Prostate gland (tissue), 2 donors: ENCODE measurements around the gene CLASP2. TPM values are rescaled to one million over a fixed set of nuclear protein-coding genes. Genes with fewer than 3 reads are reported as not detected.
"Not testable (repeated sequence)": the region's sequence is repeated elsewhere in the genome, so short reads cannot be mapped to it uniquely, and the experiment has no call there.

ENCODE experiments used
- DNase-seq: peaks from one replicate; pipeline ENCODE4 v3.0.0-alpha.2; 2019; ENCODE audit warnings: low spot score
- H3K27ac ChIP-seq, 2 donors: fragments of 200-600 bp; sonication (generic); 2 replicates each; pipeline ENCODE4 v1.5.1; 2017 to 2019
- H3K27me3 ChIP-seq: fragments of 200-600 bp; sonication (generic); replicated peaks from 2 replicates; pipeline ENCODE4 v1.5.1; 2019; ENCODE audit not compliant: insufficient read depth
- H3K36me3 ChIP-seq, 2 donors: fragments of 200-600 bp; sonication (generic); 1 replicate in 1 of 2; 2 replicates in 1 of 2; pipeline versions ENCODE4 v1.5.1 to v1.8.1; 2017 to 2019
- H3K4me1 ChIP-seq: fragments of 200-600 bp; sonication (generic); replicated peaks from 2 replicates; pipeline ENCODE4 v1.5.1; 2019
- H3K4me3 ChIP-seq, 2 donors: fragments of 200-600 bp; sonication (generic); 2 replicates each; pipeline ENCODE4 v1.5.1; 2017 to 2019
- H3K9me3 ChIP-seq: fragments of 200-600 bp; sonication (generic); 2 replicates; pipeline ENCODE4 v1.5.1; 2017
- POLR2A ChIP-seq: fragments of 450-650 bp; IDR thresholded peaks from one replicate; pipeline ENCODE4 v1.6.1; 2016; ENCODE audit warnings: antibody characterized with exemption, mild to moderate bottlenecking
- POLR2AphosphoS5 ChIP-seq: sonication (generic); formaldehyde crosslinking; IDR thresholded peaks from one replicate; pipeline ENCODE4 v1.6.1; 2017; ENCODE audit warnings: antibody characterized with exemption
- WGBS: methylation state at CpG from one replicate; pipeline ENCODE4 v1.1.5; 2018; 5-methylcytosine and 5-hydroxymethylcytosine counted together
- intact Hi-C: fragments of 100-400 bp; cut with DNase I; formaldehyde crosslinking; loops from one replicate; pipeline ENCODE4 v1.14.2; 2022
- total RNA-seq, 2 donors: library from RNA; depleted of rRNA; stranded (reverse); fragments of >200 nt; gene quantifications; one replicate each; pipeline ENCODE4 v1.1.0, GENCODE V29; 2016
- TF ChIP-seq, protein P1 (sequence below), 4 experiments: fragments of 200-600 bp in 2 of 4; fragments of 450-650 bp in 2 of 4; sonication (generic) in 2 of 4; IDR thresholded peaks; 1 replicate in 3 of 4; 2 replicates in 1 of 4; pipeline ENCODE4 v1.5.1; 2016 to 2019; ENCODE audit warnings: antibody characterized with exemption in 4 of 4, mild to moderate bottlenecking in 2 of 4, moderate library complexity in 2 of 4

Gene CLASP2
- total RNA-seq, 2 donors from 2014 or later: 34.5 to 73.2 TPM

DNA sequence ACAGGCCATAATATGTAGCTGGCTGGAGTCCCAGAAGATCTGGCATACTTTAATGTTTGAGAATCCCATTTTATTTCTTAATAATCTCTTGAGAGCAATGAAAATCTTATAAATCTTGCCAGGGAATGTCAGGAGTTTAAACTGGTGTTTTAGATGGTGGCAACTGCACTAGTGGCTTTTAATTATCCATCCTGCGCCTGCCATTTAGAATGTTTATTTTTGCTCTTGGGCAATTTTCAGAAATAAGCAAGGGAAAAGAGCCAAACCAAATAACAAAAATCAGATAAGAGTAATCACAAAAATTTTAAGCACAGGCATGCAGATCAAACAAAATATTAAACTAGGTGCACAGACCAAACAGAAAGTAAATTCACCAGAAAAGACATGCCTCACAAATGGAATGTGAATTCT is 235.9 kb downstream of the CLASP2 start:
- 10% methylated on average over 1 of the region's 1 CpG for WGBS
- Histone ChIP-seq H3K36me3 (no peaks in the 10 kb centered on the region), H3K4me1 (no peaks in the 10 kb centered on the region), H3K9me3 (no peaks in the 10 kb centered on the region), H3K4me3 (no peak overlapping the region), H3K27ac (peak overlapping the region in 1 of 2 donors; percentile 33), H3K27me3 (no peaks in the 10 kb centered on the region)
- TF ChIP-seq POLR2AphosphoS5: peak; percentile 67
- TF ChIP-seq, protein P1, sequence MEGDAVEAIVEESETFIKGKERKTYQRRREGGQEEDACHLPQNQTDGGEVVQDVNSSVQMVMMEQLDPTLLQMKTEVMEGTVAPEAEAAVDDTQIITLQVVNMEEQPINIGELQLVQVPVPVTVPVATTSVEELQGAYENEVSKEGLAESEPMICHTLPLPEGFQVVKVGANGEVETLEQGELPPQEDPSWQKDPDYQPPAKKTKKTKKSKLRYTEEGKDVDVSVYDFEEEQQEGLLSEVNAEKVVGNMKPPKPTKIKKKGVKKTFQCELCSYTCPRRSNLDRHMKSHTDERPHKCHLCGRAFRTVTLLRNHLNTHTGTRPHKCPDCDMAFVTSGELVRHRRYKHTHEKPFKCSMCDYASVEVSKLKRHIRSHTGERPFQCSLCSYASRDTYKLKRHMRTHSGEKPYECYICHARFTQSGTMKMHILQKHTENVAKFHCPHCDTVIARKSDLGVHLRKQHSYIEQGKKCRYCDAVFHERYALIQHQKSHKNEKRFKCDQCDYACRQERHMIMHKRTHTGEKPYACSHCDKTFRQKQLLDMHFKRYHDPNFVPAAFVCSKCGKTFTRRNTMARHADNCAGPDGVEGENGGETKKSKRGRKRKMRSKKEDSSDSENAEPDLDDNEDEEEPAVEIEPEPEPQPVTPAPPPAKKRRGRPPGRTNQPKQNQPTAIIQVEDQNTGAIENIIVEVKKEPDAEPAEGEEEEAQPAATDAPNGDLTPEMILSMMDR (IDR thresholded peaks at IDR 0.05): no peak
- intact Hi-C loops: no loop called here
- DNase-seq: peak; percentile 10

DNA sequence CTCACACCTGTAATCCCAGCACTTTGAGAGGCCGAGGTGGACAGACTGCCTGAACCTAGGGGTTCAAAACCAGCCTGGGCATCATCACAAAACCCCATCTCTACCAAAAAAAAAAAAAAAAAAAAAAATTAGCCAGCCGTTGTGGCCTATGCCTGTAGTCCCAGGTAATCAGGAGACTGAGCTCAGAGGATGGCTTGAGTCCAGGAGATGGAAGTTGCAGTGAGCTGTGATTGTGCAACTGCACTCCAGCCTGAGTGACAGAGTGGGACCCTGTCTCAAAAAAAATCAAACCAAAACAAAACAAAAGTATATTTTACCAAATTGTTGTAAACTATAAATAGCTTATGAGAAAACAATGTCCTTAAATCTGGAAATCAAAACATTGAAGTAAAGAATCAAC is 243.2 kb downstream of the CLASP2 start:
- intact Hi-C loops: no loop called here
- H3K27ac ChIP-seq: no peak overlapping the region
- TF ChIP-seq, protein P1 (IDR thresholded peaks at IDR 0.05): no peak
- no peak for TF ChIP-seq POLR2A
- TF ChIP-seq POLR2AphosphoS5: no peak
- WGBS: 78% methylated on average over 2 of the region's 2 CpGs
- H3K36me3 ChIP-seq: no peaks in the 10 kb centered on the region
- H3K4me3 ChIP-seq: no peak overlapping the region
- H3K4me1 ChIP-seq: no peaks in the 10 kb centered on the region
- no peaks in the 10 kb centered on the region for H3K27me3 ChIP-seq
- DNase-seq: no peak
- no peaks in the 10 kb centered on the region for H3K9me3 ChIP-seq

DNA sequence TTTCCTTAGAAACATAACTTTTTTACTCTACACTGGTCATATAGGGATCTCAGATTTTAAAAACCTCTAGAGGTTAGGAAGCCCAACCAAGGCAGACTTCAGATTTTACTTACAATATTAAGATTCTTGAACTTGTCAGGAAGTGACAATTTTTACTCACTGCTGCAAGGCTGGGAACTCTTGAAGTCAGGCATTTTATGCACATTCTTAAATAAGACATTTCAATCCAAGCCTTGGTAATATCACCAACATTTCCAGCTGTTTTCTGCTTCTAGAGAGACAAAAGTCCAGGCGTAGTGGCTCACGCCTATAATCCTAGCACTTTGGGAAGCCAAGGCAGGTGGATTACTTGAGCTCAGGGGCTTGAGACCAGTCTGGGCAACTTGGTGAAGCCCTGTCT is 244.2 kb downstream of the CLASP2 start:
- intact Hi-C loops: no loop called here
- no peak overlapping the region for H3K4me3 ChIP-seq

DNA sequence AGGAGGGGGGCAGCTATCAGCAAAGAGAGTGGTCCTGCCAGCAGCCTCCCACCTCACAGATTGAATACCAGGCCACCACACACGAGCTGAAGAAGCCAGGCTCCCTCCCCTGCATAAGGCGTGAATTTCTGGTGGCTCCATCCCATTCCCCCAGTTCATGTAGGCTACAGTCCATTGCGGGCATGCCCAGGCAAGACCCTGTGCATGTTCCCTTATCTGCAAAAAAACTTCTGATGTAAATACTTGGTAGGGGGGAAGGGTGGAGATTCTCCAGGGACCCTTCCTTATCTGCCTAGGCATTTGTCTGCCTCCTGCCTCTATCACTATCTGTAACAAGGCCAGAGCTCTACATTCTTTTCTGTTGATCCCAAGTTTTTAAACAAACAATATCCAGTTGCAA is 250.3 kb downstream of the CLASP2 start:
- no peak overlapping the region for H3K4me3 ChIP-seq
- no peaks in the 10 kb centered on the region for H3K9me3 ChIP-seq
- WGBS: 94% methylated on average over 3 of the region's 3 CpGs
- no peaks in the 10 kb centered on the region for H3K27me3 ChIP-seq
- no peaks in the 10 kb centered on the region for H3K4me1 ChIP-seq
- no peaks in the 10 kb centered on the region for H3K36me3 ChIP-seq
- intact Hi-C loops: no loop called here
- no peak overlapping the region for H3K27ac ChIP-seq
- no peak for DNase-seq
- TF ChIP-seq, protein P1 (IDR thresholded peaks at IDR 0.05): no peak

More for the DNA sequence above, 244.2 kb downstream of the CLASP2 start:
- no peak overlapping the region for H3K27ac ChIP-seq
- no peaks in the 10 kb centered on the region for H3K4me1 ChIP-seq
- TF ChIP-seq, protein P1 (IDR thresholded peaks at IDR 0.05): no peak
- TF ChIP-seq POLR2A (no peak), POLR2AphosphoS5 (no peak)
- H3K36me3 ChIP-seq: no peaks in the 10 kb centered on the region
- no peak for DNase-seq
- 98% methylated on average over 2 of the region's 2 CpGs for WGBS
- no peaks in the 10 kb centered on the region for H3K9me3 ChIP-seq
- H3K27me3 ChIP-seq: no peaks in the 10 kb centered on the region

DNA sequence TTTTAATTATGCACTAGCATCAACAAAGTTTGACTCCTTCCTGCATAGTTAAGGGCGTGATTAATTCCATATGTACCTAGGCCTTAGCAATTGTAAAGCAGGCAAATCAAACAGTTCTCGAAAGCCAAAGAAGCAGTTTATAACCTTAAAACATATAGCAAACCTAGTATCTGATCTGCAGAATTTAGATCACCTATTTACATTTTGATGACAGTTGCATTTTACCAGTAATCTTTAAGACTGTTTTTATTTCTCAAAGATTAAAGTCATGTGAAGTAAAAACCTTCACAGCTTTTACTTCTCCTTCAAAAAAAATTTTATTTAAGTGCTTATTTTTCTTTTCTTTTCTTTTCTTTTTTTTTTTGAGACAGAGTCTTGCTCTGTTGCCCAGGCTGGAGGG is 257.0 kb downstream of the CLASP2 start:
- Histone ChIP-seq H3K36me3 (no peaks in the 10 kb centered on the region), H3K27ac (no peak overlapping the region), H3K4me1 (no peaks in the 10 kb centered on the region), H3K9me3 (no peaks in the 10 kb centered on the region), H3K4me3 (no peak overlapping the region), H3K27me3 (no peaks in the 10 kb centered on the region)
- no peak for DNase-seq
- intact Hi-C loops: no loop called here
- no peak for TF ChIP-seq POLR2AphosphoS5
- TF ChIP-seq POLR2A: no peak
- TF ChIP-seq, protein P1 (IDR thresholded peaks at IDR 0.05): no peak
- WGBS: 84% methylated on average over 2 of the region's 2 CpGs

DNA sequence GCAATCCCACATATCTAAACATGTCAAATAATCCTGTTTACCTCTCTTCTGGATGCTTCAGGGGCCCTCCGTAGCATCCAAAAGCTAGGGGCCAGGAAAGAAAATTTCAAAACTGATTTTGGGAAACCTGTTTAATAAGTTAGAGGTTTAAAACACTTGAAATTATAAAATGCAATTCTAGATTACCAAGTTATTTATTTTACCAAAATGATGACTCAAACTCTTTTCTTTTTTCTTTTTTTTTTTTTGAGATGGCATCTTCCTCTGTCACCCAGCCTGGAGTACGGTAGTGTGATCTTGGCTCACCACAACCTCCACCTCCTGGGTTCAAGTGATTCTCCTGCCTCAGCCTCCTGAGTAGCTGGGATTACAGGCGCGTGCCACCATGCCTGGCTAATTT is 258.5 kb downstream of the CLASP2 start:
- H3K27ac ChIP-seq, H3K36me3 ChIP-seq, H3K4me1 ChIP-seq, DNase-seq, H3K27me3 ChIP-seq, H3K9me3 ChIP-seq, intact Hi-C loops, H3K4me3 ChIP-seq: not testable (repeated sequence)
- WGBS: 95% methylated on average over 4 of the region's 4 CpGs
